Endothelial cell (in vitro differentiated cells): ENCODE data around the gene GMDS. TPM values are rescaled to one million over a fixed set of nuclear protein-coding genes. Genes with fewer than 3 reads are reported as not detected.

Source experiments
- DNase-seq: peaks from one replicate; pipeline ENCODE4 v3.0.0; 2021; ENCODE audit warnings: low spot score
- H3K27ac Mint-ChIP-seq: one replicate; pipeline ENCODE4 v1.8.0; 2021; ENCODE audit warnings: mixed read lengths, inconsistent platforms; ENCODE audit not compliant: unreplicated experiment
- H3K27me3 Mint-ChIP-seq: one replicate; pipeline ENCODE4 v1.8.0; 2021; ENCODE audit warnings: mild to moderate bottlenecking, moderate library complexity, mixed read lengths, inconsistent platforms; ENCODE audit not compliant: unreplicated experiment
- H3K36me3 Mint-ChIP-seq: one replicate; pipeline ENCODE4 v1.8.0; 2021; ENCODE audit warnings: mild to moderate bottlenecking, low read depth, mixed read lengths, inconsistent platforms; ENCODE audit not compliant: unreplicated experiment
- H3K4me1 Mint-ChIP-seq: one replicate; pipeline ENCODE4 v1.8.0; 2021; ENCODE audit warnings: mild to moderate bottlenecking, mixed read lengths, inconsistent platforms; ENCODE audit not compliant: unreplicated experiment
- H3K4me3 Mint-ChIP-seq: one replicate; pipeline ENCODE4 v1.8.0; 2021; ENCODE audit warnings: mild to moderate bottlenecking, mixed read lengths, inconsistent platforms; ENCODE audit not compliant: unreplicated experiment
- H3K9me3 Mint-ChIP-seq: one replicate; pipeline ENCODE4 v1.8.0; 2021; ENCODE audit warnings: mixed read lengths, inconsistent platforms; ENCODE audit not compliant: unreplicated experiment
- CTCF ChIP-seq: fragments of 200-600 bp; sonication (generic); IDR thresholded peaks from one replicate; pipeline ENCODE4 v1.5.0; 2021; ENCODE audit warnings: antibody characterized with exemption; ENCODE audit not compliant: unreplicated experiment
- total RNA-seq: library from RNA; stranded (reverse); fragmentation: NEBNext Ultra II Directional; extraction: Animal tissue kit (Norgen Biotek cat#: 25700); gene quantifications from one replicate; pipeline ENCODE4 v1.2.1, GENCODE V29; 2021; ENCODE audit not compliant: unreplicated experiment

The GMDS gene
- total RNA-seq, 1 donor from 2014 or later = 36.0 TPM

GRCh38 chr6:1933292-1933691 is 312.1 kb downstream of the GMDS start:
- H3K27me3 Mint-ChIP-seq = no peaks in the 10 kb centered on the region
- H3K27ac Mint-ChIP-seq = no peak overlapping the region
- H3K9me3 Mint-ChIP-seq = no peaks in the 10 kb centered on the region
- no peaks in the 10 kb centered on the region for H3K36me3 Mint-ChIP-seq
- no peak overlapping the region for H3K4me3 Mint-ChIP-seq
- no peak for DNase-seq
- no peaks in the 10 kb centered on the region for H3K4me1 Mint-ChIP-seq
- TF ChIP-seq CTCF = no peak

GRCh38 chr6:1931817-1932216 is 313.6 kb downstream of the GMDS start:
- TF ChIP-seq CTCF = no peak
- Mint-ChIP-seq H3K4me1 (no peaks in the 10 kb centered on the region), H3K9me3 (no peaks in the 10 kb centered on the region), H3K27ac (no peak overlapping the region), H3K4me3 (no peak overlapping the region), H3K36me3 (no peaks in the 10 kb centered on the region), H3K27me3 (no peaks in the 10 kb centered on the region)
- DNase-seq = no peak

GRCh38 chr6:1930356-1930755 is 315.0 kb downstream of the GMDS start:
- no peaks in the 10 kb centered on the region for H3K27me3 Mint-ChIP-seq
- DNase-seq = no peak
- no peak overlapping the region for H3K27ac Mint-ChIP-seq
- H3K4me1 Mint-ChIP-seq = peaks cover 2% of the 10 kb centered on the region
- no peak for TF ChIP-seq CTCF
- no peaks in the 10 kb centered on the region for H3K36me3 Mint-ChIP-seq
- H3K4me3 Mint-ChIP-seq = no peak overlapping the region
- H3K9me3 Mint-ChIP-seq = no peaks in the 10 kb centered on the region

- no peaks in the 10 kb centered on the region for H3K36me3 Mint-ChIP-seq
- DNase-seq = no peak
- no peak overlapping the region for H3K27ac Mint-ChIP-seq
- H3K9me3 Mint-ChIP-seq = no peaks in the 10 kb centered on the region
- H3K4me1 Mint-ChIP-seq = peaks cover 3% of the 10 kb centered on the region
- H3K4me3 Mint-ChIP-seq = no peak overlapping the region
- TF ChIP-seq CTCF = no peak
- H3K27me3 Mint-ChIP-seq = no peaks in the 10 kb centered on the region
Measured at GRCh38 chr6:1929931-1930330, 315.5 kb downstream of the GMDS start.

- no peaks in the 10 kb centered on the region for H3K27me3 Mint-ChIP-seq
Measured at GRCh38 chr6:1925743-1926430, 319.5 kb downstream of the GMDS start.

More at GRCh38 chr6:1925743-1926430, 319.5 kb downstream of the GMDS start:
- no peaks in the 10 kb centered on the region for H3K9me3 Mint-ChIP-seq
- H3K4me3 Mint-ChIP-seq = no peak overlapping the region
- H3K27ac Mint-ChIP-seq = no peak overlapping the region
- H3K36me3 Mint-ChIP-seq = peaks cover 5% of the 10 kb centered on the region
- H3K4me1 Mint-ChIP-seq = peaks cover 5% of the 10 kb centered on the region
- DNase-seq = no peak
- no peak for TF ChIP-seq CTCF
